IPS-20b (cell line): ENCODE data around the gene CSRNP3.

Experiments used
- H3K27ac ChIP-seq: one replicate; pipeline ENCODE4 v1.5.1; 2013; ENCODE audit warnings: low read length
- H3K27me3 ChIP-seq: 2 replicates; pipeline ENCODE4 v1.6.1; 2013; ENCODE audit warnings: mild to moderate bottlenecking, low read length, inconsistent platforms; ENCODE audit not compliant: insufficient read depth
- H3K36me3 ChIP-seq: 2 replicates; pipeline ENCODE4 v1.6.1; 2013; ENCODE audit warnings: low read depth, mild to moderate bottlenecking, inconsistent platforms, low read length, moderate library complexity; ENCODE audit not compliant: insufficient read depth
- H3K4me1 ChIP-seq: 2 replicates; pipeline ENCODE4 v1.6.1; 2013; ENCODE audit warnings: mild to moderate bottlenecking, control low read depth, inconsistent platforms, low read length, moderate library complexity; ENCODE audit not compliant: insufficient read depth
- H3K4me3 ChIP-seq: 2 replicates; pipeline ENCODE4 v1.5.1; 2013; ENCODE audit warnings: mild to moderate bottlenecking, low read length, inconsistent platforms
- H3K9ac ChIP-seq: 2 replicates; pipeline ENCODE4 v1.6.1; 2013; ENCODE audit warnings: low read depth, mild to moderate bottlenecking, inconsistent platforms, low read length, moderate library complexity
- H3K9me3 ChIP-seq: 2 replicates; pipeline ENCODE4 v1.6.1; 2013; ENCODE audit warnings: mild to moderate bottlenecking, low read depth, low read length, inconsistent platforms; ENCODE audit not compliant: insufficient read depth

The CSRNP3 gene

DNA sequence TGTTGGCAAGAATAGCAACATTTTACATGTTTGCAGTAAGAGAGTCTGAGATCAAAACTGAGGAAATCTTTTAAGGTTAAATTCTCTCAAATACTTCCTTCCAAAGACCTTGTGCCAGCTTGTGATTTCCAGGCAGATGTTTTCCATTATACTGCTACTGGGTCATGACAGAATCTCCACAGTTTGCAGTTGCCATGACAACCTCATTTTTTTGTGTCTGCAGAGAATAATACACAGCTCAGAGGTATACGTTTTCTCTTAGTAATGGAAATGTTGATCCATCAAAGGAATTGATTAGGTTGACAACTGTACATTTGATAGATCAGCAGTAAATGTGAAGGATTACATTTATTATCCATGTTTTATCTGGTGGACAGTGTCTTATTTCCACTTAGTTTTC lies 29.1 kb upstream of the CSRNP3 start:
- H3K4me1 ChIP-seq, result peaks cover 6% of the 10 kb centered on the region; the same call in 1 of the 2 replicates
- no peak overlapping the region for H3K4me3 ChIP-seq
- H3K27ac ChIP-seq, result no peak overlapping the region
- H3K9me3 ChIP-seq, result no peaks in the 10 kb centered on the region
- no peaks in the 10 kb centered on the region for H3K27me3 ChIP-seq
- H3K9ac ChIP-seq, result no peak overlapping the region
- no peaks in the 10 kb centered on the region for H3K36me3 ChIP-seq

DNA sequence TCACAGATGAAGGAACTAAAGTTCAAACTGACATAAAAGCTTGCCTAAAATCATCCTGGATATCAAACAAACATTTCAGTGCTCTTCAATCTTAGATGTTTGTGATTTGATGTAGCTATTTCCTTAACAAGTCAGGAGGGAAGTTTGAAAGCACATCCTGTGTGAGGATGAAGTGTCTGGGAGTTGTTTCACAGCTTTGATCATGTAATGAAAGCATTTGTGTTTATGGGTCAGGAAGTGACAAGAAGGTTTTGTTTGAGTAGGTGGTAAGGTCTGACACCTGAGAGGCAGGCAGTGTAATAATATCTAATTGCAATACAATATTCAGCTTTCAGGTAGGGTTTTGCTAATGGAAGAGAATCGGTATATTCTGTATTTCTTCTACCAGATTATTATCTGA lies 26.0 kb upstream of the CSRNP3 start:
- Histone ChIP-seq H3K9me3 (no peaks in the 10 kb centered on the region), H3K9ac (no peak overlapping the region), H3K4me1 (no peaks in the 10 kb centered on the region), H3K4me3 (no peak overlapping the region), H3K27me3 (no peaks in the 10 kb centered on the region), H3K36me3 (no peaks in the 10 kb centered on the region), H3K27ac (no peak overlapping the region)

GRCh38 chr2:165448406-165448805 lies 21.1 kb upstream of the CSRNP3 start:
- Histone ChIP-seq H3K27me3 (no peaks in the 10 kb centered on the region), H3K4me3 (no peak overlapping the region), H3K4me1 (no peaks in the 10 kb centered on the region), H3K9ac (no peak overlapping the region), H3K36me3 (no peaks in the 10 kb centered on the region), H3K27ac (no peak overlapping the region), H3K9me3 (no peaks in the 10 kb centered on the region)

DNA sequence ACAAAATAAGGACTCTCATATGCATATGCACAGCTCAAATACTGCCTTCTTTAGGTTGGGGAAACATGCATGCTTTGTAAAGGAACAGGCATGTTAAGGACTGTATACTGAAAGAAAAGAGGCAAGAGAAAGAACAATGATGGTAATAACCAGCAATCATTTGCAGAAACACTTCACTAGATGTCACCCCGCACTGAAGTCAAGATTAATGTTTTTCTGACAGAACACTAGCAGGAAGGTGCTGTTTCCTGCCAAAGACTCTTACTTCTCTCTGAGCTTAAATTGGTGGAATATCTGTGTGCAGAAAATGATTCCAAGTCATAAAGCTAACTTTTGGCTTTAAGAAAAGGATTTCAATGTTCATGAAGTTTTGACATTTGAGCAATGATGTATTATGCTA lies 19.3 kb upstream of the CSRNP3 start:
- Histone ChIP-seq H3K27me3 (no peaks in the 10 kb centered on the region), H3K9ac (no peak overlapping the region), H3K4me1 (no peaks in the 10 kb centered on the region), H3K4me3 (no peak overlapping the region), H3K36me3 (no peaks in the 10 kb centered on the region), H3K9me3 (no peaks in the 10 kb centered on the region), H3K27ac (no peak overlapping the region)

- no peak overlapping the region for H3K27ac ChIP-seq
- H3K9me3 ChIP-seq, result no peaks in the 10 kb centered on the region
- H3K4me1 ChIP-seq, result no peaks in the 10 kb centered on the region
- no peaks in the 10 kb centered on the region for H3K27me3 ChIP-seq
- H3K36me3 ChIP-seq, result no peaks in the 10 kb centered on the region
- H3K9ac ChIP-seq, result no peak overlapping the region
- H3K4me3 ChIP-seq, result no peak overlapping the region
These were observed 17.2 kb upstream of the CSRNP3 start for GRCh38 chr2:165452327-165452726.

GRCh38 chr2:165453561-165454094 lies 15.9 kb upstream of the CSRNP3 start:
- Histone ChIP-seq H3K9me3 (no peaks in the 10 kb centered on the region), H3K27me3 (no peaks in the 10 kb centered on the region), H3K27ac (no peak overlapping the region), H3K36me3 (no peaks in the 10 kb centered on the region), H3K4me3 (no peak overlapping the region), H3K9ac (no peak overlapping the region), H3K4me1 (no peaks in the 10 kb centered on the region)

- H3K9me3 ChIP-seq, result no peaks in the 10 kb centered on the region
- no peak overlapping the region for H3K9ac ChIP-seq
- H3K36me3 ChIP-seq, result no peaks in the 10 kb centered on the region
- no peak overlapping the region for H3K4me3 ChIP-seq
- no peak overlapping the region for H3K27ac ChIP-seq
- H3K27me3 ChIP-seq, result no peaks in the 10 kb centered on the region
- H3K4me1 ChIP-seq, result no peaks in the 10 kb centered on the region
These were observed 14.6 kb upstream of the CSRNP3 start for GRCh38 chr2:165454905-165455304.

DNA sequence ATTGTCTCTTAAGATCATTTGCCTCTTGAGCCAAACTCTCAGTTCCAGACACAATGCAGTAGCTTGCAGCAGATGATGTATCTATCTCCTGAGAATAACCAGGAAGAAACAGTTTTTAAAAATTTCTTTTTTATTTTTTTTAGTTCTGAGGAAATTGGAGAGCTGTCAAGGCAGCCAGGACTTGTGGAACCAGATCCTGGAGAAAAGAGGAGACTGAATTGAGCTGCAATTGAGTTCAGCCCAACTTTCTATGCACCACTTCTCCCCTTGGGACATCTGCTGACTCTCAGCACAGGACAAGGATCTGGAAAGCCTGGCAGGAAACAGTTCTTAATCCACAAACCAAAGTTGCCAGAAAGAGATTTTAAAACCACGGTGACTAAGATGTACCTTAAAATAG lies 13.5 kb upstream of the CSRNP3 start:
- no peaks in the 10 kb centered on the region for H3K9me3 ChIP-seq

DNA sequence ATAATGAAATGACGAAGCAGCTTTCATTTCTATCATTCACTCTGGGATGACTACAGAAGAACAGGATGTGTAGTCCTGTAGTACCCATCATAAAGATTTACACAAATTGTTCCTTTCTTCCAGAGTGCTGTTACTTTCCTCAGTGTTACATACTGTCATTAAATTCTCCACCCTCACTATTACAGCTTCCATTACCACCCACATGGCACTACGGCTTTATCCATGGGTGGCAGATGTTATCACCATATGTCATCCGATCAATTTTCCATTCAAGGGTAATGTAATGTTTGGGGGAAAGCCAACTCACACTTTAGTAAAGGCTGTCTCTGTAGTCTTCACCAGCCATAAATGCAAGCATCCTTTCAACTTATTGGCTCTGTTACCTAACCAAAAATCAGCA lies 7.1 kb upstream of the CSRNP3 start:
- no peak overlapping the region for H3K27ac ChIP-seq
- no peaks in the 10 kb centered on the region for H3K9me3 ChIP-seq
- no peaks in the 10 kb centered on the region for H3K27me3 ChIP-seq
- H3K4me3 ChIP-seq, result no peak overlapping the region
- no peaks in the 10 kb centered on the region for H3K4me1 ChIP-seq
- no peak overlapping the region for H3K9ac ChIP-seq
- H3K36me3 ChIP-seq, result no peaks in the 10 kb centered on the region

More for the DNA sequence above, 13.5 kb upstream of the CSRNP3 start:
- H3K4me3 ChIP-seq, result no peak overlapping the region
- H3K27me3 ChIP-seq, result no peaks in the 10 kb centered on the region
- H3K4me1 ChIP-seq, result no peaks in the 10 kb centered on the region
- H3K27ac ChIP-seq, result no peak overlapping the region
- no peak overlapping the region for H3K9ac ChIP-seq
- H3K36me3 ChIP-seq, result no peaks in the 10 kb centered on the region

- no peak overlapping the region for H3K27ac ChIP-seq
- no peak overlapping the region for H3K4me3 ChIP-seq
- no peaks in the 10 kb centered on the region for H3K27me3 ChIP-seq
- H3K36me3 ChIP-seq, result no peaks in the 10 kb centered on the region
- no peak overlapping the region for H3K9ac ChIP-seq
- H3K4me1 ChIP-seq, result peaks cover 11% of the 10 kb centered on the region; the same call in 1 of the 2 replicates
- no peaks in the 10 kb centered on the region for H3K9me3 ChIP-seq
These were observed 3.1 kb upstream of the CSRNP3 start for GRCh38 chr2:165466386-165466785.

GRCh38 chr2:165467921-165468320 lies 1.6 kb upstream of the CSRNP3 start:
- Histone ChIP-seq H3K4me3 (no peak overlapping the region), H3K27me3 (no peaks in the 10 kb centered on the region), H3K9me3 (no peaks in the 10 kb centered on the region), H3K4me1 (peaks cover 16% of the 10 kb centered on the region), H3K9ac (no peak overlapping the region), H3K36me3 (no peaks in the 10 kb centered on the region), H3K27ac (no peak overlapping the region)

GRCh38 chr2:165470361-165470760 lies 863 bp downstream of the CSRNP3 start:
- H3K9me3 ChIP-seq, result no peaks in the 10 kb centered on the region
- peak overlapping the region; percentile 84; the same call in 1 of the 2 replicates for H3K9ac ChIP-seq
- H3K4me1 ChIP-seq, result peaks cover 23% of the 10 kb centered on the region
- peak overlapping the region; percentile 65 for H3K27ac ChIP-seq
- H3K4me3 ChIP-seq, result peak overlapping the region; percentile 84
- H3K36me3 ChIP-seq, result no peaks in the 10 kb centered on the region
- no peaks in the 10 kb centered on the region for H3K27me3 ChIP-seq
